AML-193 (cell line): ENCODE measurements around the gene PPHLN1.
"Not testable (repeated sequence)": the region's sequence is repeated elsewhere in the genome, so short reads cannot be mapped to it uniquely, and the experiment has no call there.

Experiments used
- DNase-seq, 2 experiments: peaks; one replicate each; lab custom pipeline; 2025; lab: John Stamatoyannopoulos, UW

PPHLN1 gene

DNA sequence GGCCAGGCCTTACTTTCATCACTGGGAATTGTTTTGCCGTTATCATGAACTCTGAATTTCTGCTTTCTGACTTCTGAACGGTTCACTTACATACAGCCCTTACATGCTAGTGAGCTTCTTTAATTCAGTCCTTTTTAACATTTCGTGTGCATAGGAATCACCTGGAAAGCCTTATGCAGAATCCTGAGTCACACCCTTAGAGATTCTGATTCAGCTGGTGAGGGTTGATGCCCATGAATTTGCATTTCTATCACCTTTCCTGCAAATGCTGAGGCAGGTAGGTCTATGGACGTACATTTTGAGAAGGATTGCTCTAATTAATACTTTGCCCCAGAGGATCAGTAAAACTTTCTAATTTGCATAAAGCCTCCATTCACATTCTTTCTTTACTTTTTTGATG is 44.0 kb downstream of the PPHLN1 start:
- DNase-seq, result no peak

- peak; percentile 66 to 85 for DNase-seq
Measured at GRCh38 chr12:42372154-42372791, 46.3 kb downstream of the PPHLN1 start.

GRCh38 chr12:42373669-42374068 is 47.7 kb downstream of the PPHLN1 start:
- no peak for DNase-seq

- DNase-seq, result peak in 1 of 2 experiments; percentile 11
Measured at GRCh38 chr12:42380733-42381132, 54.8 kb downstream of the PPHLN1 start.

- DNase-seq, result peak; percentile 59 to 62
Measured at GRCh38 chr12:42382013-42382696, 56.2 kb downstream of the PPHLN1 start.

- DNase-seq, result no peak
Measured at GRCh38 chr12:42385326-42385841, 59.4 kb downstream of the PPHLN1 start.

GRCh38 chr12:42386308-42386707 is 60.3 kb downstream of the PPHLN1 start:
- DNase-seq, result no peak

- not testable (repeated sequence) for DNase-seq
Measured at GRCh38 chr12:42388086-42388485, 62.1 kb downstream of the PPHLN1 start.

- no peak for DNase-seq
Measured at GRCh38 chr12:42394429-42394828, 68.5 kb downstream of the PPHLN1 start.

DNA sequence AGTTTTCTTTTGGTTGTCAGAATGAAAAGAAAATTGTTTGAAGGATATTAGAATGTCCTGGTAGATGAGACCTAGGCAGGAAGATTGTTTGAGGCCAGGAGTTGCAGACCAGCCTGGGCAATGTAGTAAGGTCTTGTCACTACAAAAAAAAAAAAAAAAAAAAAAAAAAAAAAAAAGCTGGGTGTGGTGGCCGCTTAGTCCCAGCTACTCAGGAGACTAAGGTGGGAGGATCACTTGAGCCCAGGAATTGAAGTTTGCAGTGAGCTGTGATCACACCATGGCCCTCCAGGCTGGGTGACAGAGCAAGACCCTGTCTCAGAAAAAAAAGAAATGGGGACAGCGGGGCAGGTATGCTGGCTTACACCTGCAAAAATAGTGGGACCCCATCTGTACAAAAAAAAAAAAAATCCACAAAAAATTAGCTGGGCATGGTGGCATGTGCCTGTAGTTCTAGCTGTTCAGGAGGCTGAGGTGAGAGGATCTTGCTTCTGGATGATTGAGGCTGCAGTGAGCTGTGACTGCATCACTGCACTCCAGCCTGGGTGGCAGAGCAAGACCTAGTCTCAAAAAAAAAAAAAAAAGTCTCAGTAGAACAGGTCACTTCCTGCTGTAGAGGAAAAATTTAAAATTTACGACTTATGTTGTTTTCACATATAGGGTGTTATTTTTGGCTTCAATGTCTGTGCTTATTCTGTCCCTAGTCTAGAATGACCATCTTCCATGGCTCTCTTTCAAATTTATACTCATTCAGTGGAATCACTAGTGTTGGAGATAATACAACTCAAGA is 70.7 kb downstream of the PPHLN1 start:
- DNase-seq, result no peak

- no peak for DNase-seq
Measured at GRCh38 chr12:42402821-42403411, 76.9 kb downstream of the PPHLN1 start.

GRCh38 chr12:42407306-42407705 is 81.3 kb downstream of the PPHLN1 start:
- no peak for DNase-seq

DNA sequence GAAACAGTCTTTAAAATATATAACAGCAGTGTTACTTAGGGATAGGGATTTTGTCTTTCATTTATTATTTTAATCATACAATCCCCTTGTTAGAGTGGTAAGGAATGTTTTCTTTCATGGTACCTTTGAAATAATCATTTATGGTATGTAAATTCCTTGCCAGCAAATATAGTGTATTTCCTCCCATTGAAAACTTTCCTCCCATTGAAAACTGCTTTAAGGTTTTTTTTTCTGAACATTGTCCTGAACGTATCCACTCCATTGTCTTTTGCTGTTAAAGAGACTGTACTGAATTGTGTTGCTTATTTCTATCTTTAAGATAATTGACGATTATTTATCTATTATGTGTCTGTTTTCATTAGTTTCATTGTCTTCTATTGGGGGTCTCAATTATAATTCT is 83.5 kb downstream of the PPHLN1 start:
- DNase-seq, result no peak

- no peak for DNase-seq
Measured at GRCh38 chr12:42410340-42410739, 84.4 kb downstream of the PPHLN1 start.

DNA sequence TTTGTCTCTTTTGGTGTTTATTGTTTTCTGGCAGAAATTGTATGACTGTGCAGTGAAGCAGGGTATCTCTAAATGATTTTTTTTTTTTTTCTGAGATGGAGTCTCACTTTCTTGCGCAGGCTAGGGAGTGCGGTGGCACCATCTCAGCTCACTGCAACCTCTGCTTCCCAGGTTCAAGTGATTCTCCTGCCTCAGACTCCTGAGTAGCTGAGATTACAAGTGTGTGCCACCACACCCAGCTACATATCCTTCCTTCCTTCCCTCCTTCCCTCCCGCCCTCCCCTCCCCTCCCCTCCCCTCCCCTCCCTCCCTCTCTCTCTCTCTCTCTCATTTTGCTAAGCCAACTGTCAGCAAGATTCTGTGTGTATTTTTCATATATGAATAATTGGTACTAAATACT is 94.4 kb downstream of the PPHLN1 start:
- DNase-seq, result no peak

DNA sequence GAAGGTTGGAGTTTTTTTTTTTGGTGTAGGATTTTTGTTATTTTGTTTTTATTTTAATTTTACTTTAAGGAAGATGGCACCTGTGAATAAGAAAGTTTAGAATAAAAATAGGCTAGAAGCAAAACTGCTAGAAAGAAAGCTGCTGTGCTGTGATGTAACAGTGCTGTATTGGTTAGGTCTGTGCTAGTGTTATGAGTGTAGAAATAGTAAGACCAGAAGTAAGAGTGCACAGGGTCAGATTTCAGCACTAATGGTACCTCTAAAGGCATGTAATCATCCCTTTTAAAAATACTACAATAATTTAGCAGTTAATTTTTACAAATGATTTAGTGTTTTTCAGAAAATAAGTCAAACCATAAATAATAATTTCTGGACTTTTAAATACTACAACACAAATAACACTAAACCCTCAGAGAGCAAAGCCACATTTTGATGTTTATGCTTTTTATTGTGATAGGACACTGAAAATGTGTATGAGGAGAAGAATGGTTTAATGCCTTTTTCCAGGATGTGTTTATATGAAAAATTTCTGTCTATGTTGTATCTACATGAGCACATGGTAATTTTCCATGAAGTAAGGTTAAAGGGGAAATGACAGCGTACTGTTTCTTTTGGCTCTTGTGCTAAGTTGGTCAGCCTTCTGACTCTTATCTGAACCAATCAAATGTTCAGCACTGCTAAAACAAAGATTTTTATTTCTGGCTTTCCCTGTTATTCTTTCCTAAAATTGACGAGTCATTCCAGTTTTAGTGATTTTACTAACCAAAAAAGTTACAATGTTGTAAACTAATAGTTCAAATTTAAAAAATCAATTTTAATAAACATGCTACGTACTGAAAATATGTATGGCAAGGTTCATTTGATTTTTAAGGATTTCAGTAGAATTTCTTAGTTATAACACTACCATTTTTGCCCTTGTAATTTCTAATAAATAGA is 96.1 kb downstream of the PPHLN1 start:
- DNase-seq, result no peak

DNA sequence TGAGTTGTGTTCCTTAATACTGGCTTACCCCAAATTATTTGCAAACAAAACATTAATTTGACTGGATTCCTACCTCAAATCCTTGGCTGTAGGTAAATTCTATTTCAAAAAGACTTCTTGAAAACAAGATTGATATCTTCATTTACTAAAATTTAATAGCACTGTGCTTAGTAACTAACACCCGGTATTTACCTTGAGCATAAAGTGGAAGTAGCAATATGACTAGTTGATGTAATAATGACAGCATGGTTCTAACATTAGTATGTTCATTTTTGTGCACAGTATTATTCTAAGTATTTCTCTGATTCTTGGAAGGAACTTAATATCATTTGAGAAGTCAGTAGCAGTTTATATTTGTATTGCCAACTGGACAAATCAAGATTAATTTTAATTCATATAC is 96.8 kb downstream of the PPHLN1 start:
- no peak for DNase-seq

GRCh38 chr12:42426746-42427145 is 100.8 kb downstream of the PPHLN1 start:
- DNase-seq, result no peak

DNA sequence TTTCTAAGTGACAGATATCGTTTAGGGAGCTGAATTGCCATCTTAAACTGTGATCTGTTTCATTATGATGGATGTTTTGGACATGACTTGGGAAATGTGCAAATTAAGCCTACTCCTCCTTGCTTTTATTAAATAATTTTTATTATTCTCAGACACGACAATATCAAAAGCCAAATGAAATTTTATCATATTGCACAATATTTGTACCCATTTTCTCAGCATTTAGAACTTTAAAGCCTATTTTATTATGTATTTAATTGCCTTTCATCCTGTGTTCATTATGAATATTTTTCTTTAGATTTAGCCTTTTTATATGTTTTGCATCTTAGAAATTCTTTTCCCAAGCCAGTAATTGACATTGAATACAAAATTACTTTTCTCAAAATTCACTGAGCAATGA is 102.9 kb downstream of the PPHLN1 start:
- DNase-seq, result no peak

GRCh38 chr12:42432517-42433140 is 106.7 kb downstream of the PPHLN1 start:
- no peak for DNase-seq

DNA sequence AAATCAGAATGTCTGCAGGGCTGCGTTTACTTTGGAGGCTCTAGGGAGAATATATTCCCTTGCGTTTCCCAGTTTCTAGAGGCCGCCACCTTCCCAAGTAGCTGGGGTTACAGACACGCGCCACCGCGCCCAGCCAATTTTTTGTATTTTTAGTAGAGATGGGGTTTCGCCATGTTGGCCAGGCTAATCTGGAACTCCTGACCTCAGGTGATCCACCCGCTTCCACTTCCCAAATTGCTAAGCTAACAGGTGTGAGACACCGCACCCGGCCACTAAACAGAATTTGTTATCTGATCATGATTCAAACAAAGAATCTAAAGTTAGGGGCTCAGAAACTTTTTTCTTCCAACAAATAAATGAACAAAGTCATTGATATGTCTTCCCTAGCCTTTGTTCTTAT is 114.6 kb downstream of the PPHLN1 start:
- no peak for DNase-seq
